GM12874 (cell line): ENCODE data around the gene KLHL12.

Source experiments
- TF ChIP-seq, protein P1 (sequence below): IDR thresholded peaks from 2 replicates; pipeline ENCODE4 v1.5.1; 2011; ENCODE audit warnings: low read depth, mild to moderate bottlenecking, control low read depth, low read length, moderate library complexity; ENCODE audit not compliant: insufficient read depth

Gene KLHL12

DNA sequence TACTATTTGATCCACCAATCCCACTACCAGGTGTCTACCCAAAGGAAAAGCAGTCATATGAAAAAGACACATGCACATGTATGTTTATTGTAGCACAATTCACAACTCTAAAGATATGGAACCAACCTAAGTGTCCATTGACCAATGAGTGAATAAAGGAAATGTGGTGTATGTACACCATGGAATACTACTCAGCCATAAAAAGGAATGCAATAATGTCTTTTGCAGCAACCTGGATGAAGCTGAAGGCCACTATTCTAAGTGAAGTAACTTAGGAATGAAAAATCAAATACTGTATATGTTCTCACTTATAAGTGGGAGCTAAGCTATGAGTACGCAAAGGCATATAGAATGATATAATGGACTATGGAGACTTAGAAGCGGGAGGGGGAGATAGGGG, 18.4 kb upstream of the KLHL12 start:
- TF ChIP-seq, protein P1, sequence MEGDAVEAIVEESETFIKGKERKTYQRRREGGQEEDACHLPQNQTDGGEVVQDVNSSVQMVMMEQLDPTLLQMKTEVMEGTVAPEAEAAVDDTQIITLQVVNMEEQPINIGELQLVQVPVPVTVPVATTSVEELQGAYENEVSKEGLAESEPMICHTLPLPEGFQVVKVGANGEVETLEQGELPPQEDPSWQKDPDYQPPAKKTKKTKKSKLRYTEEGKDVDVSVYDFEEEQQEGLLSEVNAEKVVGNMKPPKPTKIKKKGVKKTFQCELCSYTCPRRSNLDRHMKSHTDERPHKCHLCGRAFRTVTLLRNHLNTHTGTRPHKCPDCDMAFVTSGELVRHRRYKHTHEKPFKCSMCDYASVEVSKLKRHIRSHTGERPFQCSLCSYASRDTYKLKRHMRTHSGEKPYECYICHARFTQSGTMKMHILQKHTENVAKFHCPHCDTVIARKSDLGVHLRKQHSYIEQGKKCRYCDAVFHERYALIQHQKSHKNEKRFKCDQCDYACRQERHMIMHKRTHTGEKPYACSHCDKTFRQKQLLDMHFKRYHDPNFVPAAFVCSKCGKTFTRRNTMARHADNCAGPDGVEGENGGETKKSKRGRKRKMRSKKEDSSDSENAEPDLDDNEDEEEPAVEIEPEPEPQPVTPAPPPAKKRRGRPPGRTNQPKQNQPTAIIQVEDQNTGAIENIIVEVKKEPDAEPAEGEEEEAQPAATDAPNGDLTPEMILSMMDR: no peak

DNA sequence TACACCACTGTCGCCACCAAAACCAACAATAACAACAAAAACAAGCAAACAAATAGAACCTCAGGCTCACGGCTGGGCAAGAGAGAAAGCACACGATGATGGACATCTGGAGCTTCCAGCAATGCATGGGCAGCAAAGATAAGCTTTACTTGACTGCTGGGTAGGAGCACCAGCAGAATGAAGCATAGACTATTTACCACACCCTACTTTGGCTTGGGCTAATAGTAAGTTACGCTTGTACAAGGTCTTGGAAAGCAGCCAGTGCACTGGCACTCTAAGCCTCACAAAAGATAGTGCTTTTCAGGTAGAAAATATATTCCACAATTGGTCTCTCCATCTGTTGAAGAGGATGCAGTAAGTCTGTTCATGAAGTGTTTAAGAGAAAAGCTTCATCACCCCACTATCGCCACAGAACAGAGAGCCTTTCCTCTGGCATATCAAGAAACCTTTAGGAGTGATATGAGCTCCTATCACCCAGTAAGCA, 17.4 kb upstream of the KLHL12 start:
- TF ChIP-seq, protein P1: no peak

DNA sequence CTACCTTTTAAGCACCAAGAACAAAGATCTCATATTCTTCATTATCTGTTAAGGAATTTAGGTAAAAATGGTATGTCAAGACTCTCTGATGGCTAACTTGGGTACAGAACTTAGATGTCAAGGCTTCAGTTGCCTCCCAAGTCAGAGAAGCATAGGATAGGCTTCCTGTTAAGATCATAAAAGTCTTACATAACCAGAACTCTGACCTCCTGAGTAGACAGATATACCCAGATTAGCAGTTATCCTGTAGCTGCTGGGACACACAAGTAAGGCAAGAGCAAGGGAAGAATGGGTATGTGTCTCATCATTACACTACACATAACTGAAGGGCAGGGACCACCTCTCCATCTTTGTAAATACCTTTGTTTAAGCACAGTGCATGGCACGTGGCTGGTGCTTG, 15.4 kb upstream of the KLHL12 start:
- TF ChIP-seq, protein P1: no peak

DNA sequence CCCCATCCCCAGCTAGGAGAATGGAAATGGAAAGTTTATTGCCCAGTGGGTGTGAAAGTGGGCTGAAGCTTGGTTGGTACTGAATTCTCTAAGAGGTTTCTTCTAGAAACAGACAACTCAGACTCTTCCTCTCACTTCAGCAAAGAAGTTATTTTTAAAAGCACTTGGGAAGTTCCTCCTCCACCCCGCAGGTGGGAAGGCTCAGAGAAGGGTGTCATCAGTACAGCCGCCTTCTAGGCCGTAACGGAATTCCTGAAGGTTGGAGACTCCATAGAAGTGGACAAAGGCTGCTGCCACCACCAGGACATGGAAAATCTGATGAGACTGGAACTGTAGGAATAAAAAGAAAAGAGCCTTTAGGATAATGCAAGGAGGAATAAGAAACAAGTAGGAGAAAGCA, 14.3 kb upstream of the KLHL12 start:
- TF ChIP-seq, protein P1: no peak

DNA sequence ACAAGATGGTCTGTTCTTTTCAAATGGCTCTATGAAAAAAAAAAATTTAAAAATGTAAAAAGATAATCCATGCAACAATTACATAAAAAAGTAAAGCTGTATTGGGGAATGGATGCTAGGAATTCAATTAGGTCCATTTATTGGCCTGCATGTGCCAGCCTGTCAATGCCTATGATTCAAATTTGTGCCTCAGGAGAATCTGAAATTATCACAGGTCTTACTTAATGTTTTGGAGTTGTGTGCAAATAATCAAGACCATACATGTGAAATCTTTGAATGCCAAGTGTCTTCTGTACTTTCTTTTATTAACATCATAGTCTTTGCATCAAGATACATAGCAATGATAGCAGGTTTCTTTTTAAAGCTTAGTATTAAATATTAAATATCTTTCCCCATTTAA, 13.5 kb upstream of the KLHL12 start:
- TF ChIP-seq, protein P1: no peak

DNA sequence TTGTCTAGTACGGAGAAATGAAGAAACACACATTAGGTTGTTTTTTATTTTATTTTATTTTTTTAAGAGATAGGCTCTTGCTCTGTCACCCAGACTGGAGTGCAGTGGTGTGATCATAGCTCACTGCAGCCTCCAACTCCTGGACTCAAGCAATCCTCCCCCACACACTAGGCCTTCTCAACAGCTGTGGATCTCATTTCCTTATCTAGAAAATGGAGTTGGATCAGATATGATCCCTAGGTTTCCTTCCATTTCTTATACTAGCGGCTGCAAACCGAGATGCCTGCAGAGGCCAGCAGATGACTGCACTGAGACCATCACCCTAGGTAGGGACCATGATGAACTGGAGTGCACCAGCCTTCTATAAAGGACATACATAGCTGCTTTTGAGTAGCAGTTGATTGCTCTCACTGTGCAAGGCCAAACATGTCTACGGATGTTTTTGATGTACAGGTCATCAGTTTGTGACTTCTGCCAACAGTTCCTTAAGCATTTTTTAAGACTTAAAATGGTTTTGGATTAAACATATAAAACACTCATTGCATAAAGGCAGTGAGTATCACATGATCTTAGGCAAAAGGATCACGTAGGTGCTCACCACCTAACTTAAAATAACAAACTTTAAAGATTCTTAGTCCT, 11.4 kb upstream of the KLHL12 start:
- TF ChIP-seq, protein P1: no peak

DNA sequence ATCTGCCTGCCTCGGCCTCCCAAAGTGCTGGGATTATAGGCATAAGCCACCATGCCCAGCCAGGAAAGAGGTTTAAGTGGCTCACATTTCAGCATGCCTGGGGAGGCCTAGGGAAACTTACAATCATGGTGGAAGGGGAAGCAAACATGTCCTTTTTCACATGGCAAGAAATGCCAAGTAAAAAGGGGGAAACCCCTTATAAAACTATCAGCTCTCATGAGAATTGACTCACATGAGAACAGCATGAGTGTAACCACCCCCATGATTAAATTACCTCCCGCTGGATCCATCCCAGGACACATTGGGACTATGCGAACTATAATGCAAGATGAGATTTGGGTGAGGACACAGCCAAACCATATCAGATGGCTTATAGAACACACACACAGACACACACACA, 8.8 kb upstream of the KLHL12 start:
- TF ChIP-seq, protein P1: no peak
